Loucy (cell line): Measurements from ENCODE around the gene RAB27B.

Source experiments
- CTCF ChIP-seq: fragments of 200-600 bp; sonication (generic); conservative IDR thresholded peaks from 2 replicates; pipeline ENCODE4 v1.5.1; 2014; ENCODE audit warnings: mild to moderate bottlenecking, antibody characterized with exemption, low read length
- EZH2phosphoT487 ChIP-seq: fragments of 200-600 bp; IDR thresholded peaks from 2 replicates; pipeline ENCODE4 v1.6.1; 2018; ENCODE audit warnings: antibody characterized with exemption, mild to moderate bottlenecking, moderate library complexity, borderline replicate concordance

GRCh38 chr18:54871231-54871630 lies 43.0 kb downstream of the RAB27B start:
- TF ChIP-seq CTCF (no peak), EZH2phosphoT487 (no peak)
